ENCODE data around the gene HSD3B2. TPM values are rescaled to one million over a fixed set of nuclear protein-coding genes. Genes with fewer than 3 reads are reported as not detected.

HSD3B2 gene
- total and polyA plus RNA-seq, 2 experiments from 2014 or later: not detected

DNA sequence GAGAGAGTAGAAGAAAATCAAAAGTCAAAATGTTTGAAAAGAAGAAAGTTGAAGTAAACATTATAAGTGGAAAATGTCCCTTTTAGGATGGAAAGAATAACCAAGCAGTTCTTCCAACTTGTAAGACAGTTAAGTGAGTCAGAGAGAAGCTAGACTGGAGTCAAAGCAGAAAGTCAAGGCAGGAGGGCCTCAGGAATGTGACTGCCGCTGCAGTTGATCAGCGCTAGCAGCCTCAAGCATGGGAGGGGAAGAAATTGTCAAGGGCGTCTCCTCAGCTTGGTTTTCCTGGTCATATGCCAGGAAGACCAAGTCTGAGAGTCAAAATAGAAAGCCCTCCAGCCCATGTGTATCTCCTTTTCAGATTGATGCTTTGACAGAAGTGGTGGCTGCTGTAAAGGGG is 23.2 kb upstream of the HSD3B2 start:
- Histone ChIP-seq H3K4me2 (no peak overlapping the region), H3K4me1 (ENCODE audit: insufficient read depth) (peaks cover 7% of the 10 kb centered on the region), H3K4me3 (no peak overlapping the region), H3K27me3 (ENCODE audit: insufficient read depth) (no peaks in the 10 kb centered on the region), H3K36me3 (ENCODE audit: insufficient read depth) (no peaks in the 10 kb centered on the region), H3F3A (replicated peaks; ENCODE audit: low read depth) (no peaks in the 10 kb centered on the region), H3K9me2 (ENCODE audit: insufficient read depth) (no peaks in the 10 kb centered on the region; the same call in 1 of the 2 replicates), H3K79me2 (replicated peaks; ENCODE audit: insufficient read depth) (no peaks in the 10 kb centered on the region), H4K20me1 (replicated peaks; ENCODE audit: insufficient read depth) (no peaks in the 10 kb centered on the region), H2AFZ (no peak overlapping the region), H3K27ac (ENCODE audit: low read depth) (no peak overlapping the region)
- no peak overlapping the region for H3K4me3 Mint-ChIP-seq
- H3K27ac Mint-ChIP-seq: no peak overlapping the region
- H3K27me3 Mint-ChIP-seq (ENCODE audit: insufficient read depth, low read depth, poor library complexity): no peaks in the 10 kb centered on the region
- ATAC-seq: no peak
- no peaks in the 10 kb centered on the region for H3K9me3 Mint-ChIP-seq
- H3K36me3 Mint-ChIP-seq (ENCODE audit: low read depth): no peaks in the 10 kb centered on the region
- H3K4me1 Mint-ChIP-seq: peaks cover 9% of the 10 kb centered on the region
- TF ChIP-seq, protein P1, sequence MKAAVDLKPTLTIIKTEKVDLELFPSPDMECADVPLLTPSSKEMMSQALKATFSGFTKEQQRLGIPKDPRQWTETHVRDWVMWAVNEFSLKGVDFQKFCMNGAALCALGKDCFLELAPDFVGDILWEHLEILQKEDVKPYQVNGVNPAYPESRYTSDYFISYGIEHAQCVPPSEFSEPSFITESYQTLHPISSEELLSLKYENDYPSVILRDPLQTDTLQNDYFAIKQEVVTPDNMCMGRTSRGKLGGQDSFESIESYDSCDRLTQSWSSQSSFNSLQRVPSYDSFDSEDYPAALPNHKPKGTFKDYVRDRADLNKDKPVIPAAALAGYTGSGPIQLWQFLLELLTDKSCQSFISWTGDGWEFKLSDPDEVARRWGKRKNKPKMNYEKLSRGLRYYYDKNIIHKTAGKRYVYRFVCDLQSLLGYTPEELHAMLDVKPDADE (IDR thresholded peaks at IDR 0.05): no peak
- TF ChIP-seq, protein P2, sequence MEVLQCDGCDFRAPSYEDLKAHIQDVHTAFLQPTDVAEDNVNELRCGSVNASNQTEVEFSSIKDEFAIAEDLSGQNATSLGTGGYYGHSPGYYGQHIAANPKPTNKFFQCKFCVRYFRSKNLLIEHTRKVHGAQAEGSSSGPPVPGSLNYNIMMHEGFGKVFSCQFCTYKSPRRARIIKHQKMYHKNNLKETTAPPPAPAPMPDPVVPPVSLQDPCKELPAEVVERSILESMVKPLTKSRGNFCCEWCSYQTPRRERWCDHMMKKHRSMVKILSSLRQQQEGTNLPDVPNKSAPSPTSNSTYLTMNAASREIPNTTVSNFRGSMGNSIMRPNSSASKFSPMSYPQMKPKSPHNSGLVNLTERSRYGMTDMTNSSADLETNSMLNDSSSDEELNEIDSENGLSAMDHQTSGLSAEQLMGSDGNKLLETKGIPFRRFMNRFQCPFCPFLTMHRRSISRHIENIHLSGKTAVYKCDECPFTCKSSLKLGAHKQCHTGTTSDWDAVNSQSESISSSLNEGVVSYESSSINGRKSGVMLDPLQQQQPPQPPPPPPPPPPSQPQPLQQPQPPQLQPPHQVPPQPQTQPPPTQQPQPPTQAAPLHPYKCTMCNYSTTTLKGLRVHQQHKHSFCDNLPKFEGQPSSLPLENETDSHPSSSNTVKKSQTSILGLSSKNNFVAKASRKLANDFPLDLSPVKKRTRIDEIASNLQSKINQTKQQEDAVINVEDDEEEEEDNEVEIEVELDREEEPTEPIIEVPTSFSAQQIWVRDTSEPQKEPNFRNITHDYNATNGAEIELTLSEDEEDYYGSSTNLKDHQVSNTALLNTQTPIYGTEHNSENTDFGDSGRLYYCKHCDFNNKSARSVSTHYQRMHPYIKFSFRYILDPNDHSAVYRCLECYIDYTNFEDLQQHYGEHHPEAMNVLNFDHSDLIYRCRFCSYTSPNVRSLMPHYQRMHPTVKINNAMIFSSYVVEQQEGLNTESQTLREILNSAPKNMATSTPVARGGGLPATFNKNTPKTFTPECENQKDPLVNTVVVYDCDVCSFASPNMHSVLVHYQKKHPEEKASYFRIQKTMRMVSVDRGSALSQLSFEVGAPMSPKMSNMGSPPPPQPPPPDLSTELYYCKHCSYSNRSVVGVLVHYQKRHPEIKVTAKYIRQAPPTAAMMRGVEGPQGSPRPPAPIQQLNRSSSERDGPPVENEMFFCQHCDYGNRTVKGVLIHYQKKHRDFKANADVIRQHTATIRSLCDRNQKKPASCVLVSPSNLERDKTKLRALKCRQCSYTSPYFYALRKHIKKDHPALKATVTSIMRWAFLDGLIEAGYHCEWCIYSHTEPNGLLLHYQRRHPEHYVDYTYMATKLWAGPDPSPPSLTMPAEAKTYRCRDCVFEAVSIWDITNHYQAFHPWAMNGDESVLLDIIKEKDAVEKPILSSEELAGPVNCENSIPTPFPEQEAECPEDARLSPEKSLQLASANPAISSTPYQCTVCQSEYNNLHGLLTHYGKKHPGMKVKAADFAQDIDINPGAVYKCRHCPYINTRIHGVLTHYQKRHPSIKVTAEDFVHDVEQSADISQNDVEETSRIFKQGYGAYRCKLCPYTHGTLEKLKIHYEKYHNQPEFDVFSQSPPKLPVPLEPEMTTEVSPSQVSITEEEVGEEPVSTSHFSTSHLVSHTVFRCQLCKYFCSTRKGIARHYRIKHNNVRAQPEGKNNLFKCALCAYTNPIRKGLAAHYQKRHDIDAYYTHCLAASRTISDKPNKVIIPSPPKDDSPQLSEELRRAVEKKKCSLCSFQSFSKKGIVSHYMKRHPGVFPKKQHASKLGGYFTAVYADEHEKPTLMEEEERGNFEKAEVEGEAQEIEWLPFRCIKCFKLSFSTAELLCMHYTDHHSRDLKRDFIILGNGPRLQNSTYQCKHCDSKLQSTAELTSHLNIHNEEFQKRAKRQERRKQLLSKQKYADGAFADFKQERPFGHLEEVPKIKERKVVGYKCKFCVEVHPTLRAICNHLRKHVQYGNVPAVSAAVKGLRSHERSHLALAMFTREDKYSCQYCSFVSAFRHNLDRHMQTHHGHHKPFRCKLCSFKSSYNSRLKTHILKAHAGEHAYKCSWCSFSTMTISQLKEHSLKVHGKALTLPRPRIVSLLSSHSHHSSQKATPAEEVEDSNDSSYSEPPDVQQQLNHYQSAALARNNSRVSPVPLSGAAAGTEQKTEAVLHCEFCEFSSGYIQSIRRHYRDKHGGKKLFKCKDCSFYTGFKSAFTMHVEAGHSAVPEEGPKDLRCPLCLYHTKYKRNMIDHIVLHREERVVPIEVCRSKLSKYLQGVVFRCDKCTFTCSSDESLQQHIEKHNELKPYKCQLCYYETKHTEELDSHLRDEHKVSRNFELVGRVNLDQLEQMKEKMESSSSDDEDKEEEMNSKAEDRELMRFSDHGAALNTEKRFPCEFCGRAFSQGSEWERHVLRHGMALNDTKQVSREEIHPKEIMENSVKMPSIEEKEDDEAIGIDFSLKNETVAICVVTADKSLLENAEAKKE (CRISPR knock-in tag; IDR thresholded peaks at IDR 0.05): no peak
- no peak for TF ChIP-seq ZNF331 (CRISPR knock-in tag; IDR thresholded peaks at IDR 0.05; ENCODE audit: low read depth)
- TF ChIP-seq CREB1 (CRISPR knock-in tag; IDR thresholded peaks at IDR 0.05; ENCODE audit: low read depth): no peak
- TF ChIP-seq NANOG (IDR thresholded peaks at IDR 0.05; ENCODE audit: borderline replicate concordance): no peak
- no peak for TF ChIP-seq POLR2AphosphoS5 (IDR thresholded peaks at IDR 0.05; ENCODE audit: low read depth)
- no peak for TF ChIP-seq EZH2 (IDR thresholded peaks at IDR 0.05; ENCODE audit: low read depth, unreplicated experiment)
- TF ChIP-seq, protein P3, sequence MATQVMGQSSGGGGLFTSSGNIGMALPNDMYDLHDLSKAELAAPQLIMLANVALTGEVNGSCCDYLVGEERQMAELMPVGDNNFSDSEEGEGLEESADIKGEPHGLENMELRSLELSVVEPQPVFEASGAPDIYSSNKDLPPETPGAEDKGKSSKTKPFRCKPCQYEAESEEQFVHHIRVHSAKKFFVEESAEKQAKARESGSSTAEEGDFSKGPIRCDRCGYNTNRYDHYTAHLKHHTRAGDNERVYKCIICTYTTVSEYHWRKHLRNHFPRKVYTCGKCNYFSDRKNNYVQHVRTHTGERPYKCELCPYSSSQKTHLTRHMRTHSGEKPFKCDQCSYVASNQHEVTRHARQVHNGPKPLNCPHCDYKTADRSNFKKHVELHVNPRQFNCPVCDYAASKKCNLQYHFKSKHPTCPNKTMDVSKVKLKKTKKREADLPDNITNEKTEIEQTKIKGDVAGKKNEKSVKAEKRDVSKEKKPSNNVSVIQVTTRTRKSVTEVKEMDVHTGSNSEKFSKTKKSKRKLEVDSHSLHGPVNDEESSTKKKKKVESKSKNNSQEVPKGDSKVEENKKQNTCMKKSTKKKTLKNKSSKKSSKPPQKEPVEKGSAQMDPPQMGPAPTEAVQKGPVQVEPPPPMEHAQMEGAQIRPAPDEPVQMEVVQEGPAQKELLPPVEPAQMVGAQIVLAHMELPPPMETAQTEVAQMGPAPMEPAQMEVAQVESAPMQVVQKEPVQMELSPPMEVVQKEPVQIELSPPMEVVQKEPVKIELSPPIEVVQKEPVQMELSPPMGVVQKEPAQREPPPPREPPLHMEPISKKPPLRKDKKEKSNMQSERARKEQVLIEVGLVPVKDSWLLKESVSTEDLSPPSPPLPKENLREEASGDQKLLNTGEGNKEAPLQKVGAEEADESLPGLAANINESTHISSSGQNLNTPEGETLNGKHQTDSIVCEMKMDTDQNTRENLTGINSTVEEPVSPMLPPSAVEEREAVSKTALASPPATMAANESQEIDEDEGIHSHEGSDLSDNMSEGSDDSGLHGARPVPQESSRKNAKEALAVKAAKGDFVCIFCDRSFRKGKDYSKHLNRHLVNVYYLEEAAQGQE (IDR thresholded peaks at IDR 0.05; ENCODE audit: unreplicated experiment): no peak
- no peak for DNase-seq (ENCODE audit: low spot score)
